Osteoblast (primary cell): ENCODE results near the gene SYNE3. TPM values are rescaled to one million over a fixed set of nuclear protein-coding genes. Genes with fewer than 3 reads are reported as not detected.

Source experiments
- DNase-seq: peaks from one replicate; pipeline ENCODE4 v3.0.0; 2011; ENCODE audit warnings: low spot score, mixed read lengths; ENCODE audit not compliant: insufficient read length; ENCODE audit errors: missing footprints
- H2AFZ ChIP-seq: 2 replicates; pipeline ENCODE4 v1.6.0; 2011; ENCODE audit warnings: mild to moderate bottlenecking, low read length
- H3K27ac ChIP-seq: 2 replicates; pipeline ENCODE4 v1.5.1; 2011; ENCODE audit warnings: mild to moderate bottlenecking, low read depth, low read length, moderate library complexity
- H3K27me3 ChIP-seq: 2 replicates; pipeline ENCODE4 v1.6.0; 2012; ENCODE audit warnings: mild to moderate bottlenecking, control low read depth, inconsistent platforms, low read length, moderate library complexity; ENCODE audit not compliant: insufficient read depth
- H3K36me3 ChIP-seq: 2 replicates; pipeline ENCODE4 v1.5.1; 2011; ENCODE audit warnings: mild to moderate bottlenecking, low read length, control low read depth, moderate library complexity; ENCODE audit not compliant: insufficient read depth
- H3K4me1 ChIP-seq: 2 replicates; pipeline ENCODE4 v1.5.1; 2011; ENCODE audit warnings: mild to moderate bottlenecking, low read length, control low read depth, moderate library complexity; ENCODE audit not compliant: insufficient read depth
- H3K4me2 ChIP-seq: 2 replicates; pipeline ENCODE4 v1.6.0; 2011; ENCODE audit warnings: mild to moderate bottlenecking, low read length; ENCODE audit not compliant: insufficient read depth
- H3K4me3 ChIP-seq: fragments of 200-600 bp; sonication (generic); 3 replicates; pipeline ENCODE4 v1.5.1; 2012; ENCODE audit warnings: mild to moderate bottlenecking, low read length, inconsistent platforms; ENCODE audit not compliant: insufficient read depth
- H3K79me2 ChIP-seq: 2 replicates; pipeline ENCODE4 v1.6.0; 2012; ENCODE audit warnings: mild to moderate bottlenecking, low read length, control low read depth, inconsistent platforms; ENCODE audit not compliant: insufficient read depth
- H3K9me3 ChIP-seq: 2 replicates; pipeline ENCODE4 v1.5.1; 2011; ENCODE audit warnings: low read depth, low read length, control low read depth
- H4K20me1 ChIP-seq: 2 replicates; pipeline ENCODE4 v1.6.0; 2012; ENCODE audit warnings: mild to moderate bottlenecking, low read length, control low read depth; ENCODE audit not compliant: insufficient read depth
- CTCF ChIP-seq: IDR thresholded peaks from 2 replicates; pipeline ENCODE4 v1.5.1; 2011; ENCODE audit warnings: mild to moderate bottlenecking, low read depth, low read length, moderate library complexity; ENCODE audit errors: extremely low read depth
- total RNA-seq: library from RNA; depleted of rRNA; stranded (reverse); fragments of >200 nt; gene quantifications from 2 replicates; pipeline ENCODE4 v1.2.3, GENCODE V29; 2012

SYNE3 gene
- total RNA-seq, 1 donor: 23.9 TPM

- Histone ChIP-seq H3K79me2 (no peaks in the 10 kb centered on the region), H3K4me2 (no peak overlapping the region), H3K27ac (no peak overlapping the region), H3K9me3 (no peaks in the 10 kb centered on the region), H3K27me3 (no peaks in the 10 kb centered on the region), H3K4me1 (no peaks in the 10 kb centered on the region), H3K36me3 (no peaks in the 10 kb centered on the region), H2AFZ (no peak overlapping the region), H4K20me1 (no peaks in the 10 kb centered on the region), H3K4me3 (no peak overlapping the region)
- no peak for TF ChIP-seq CTCF
- no peak for DNase-seq
Observed at GRCh38 chr14:95474486-95474885, 42.0 kb downstream of the SYNE3 start.

GRCh38 chr14:95472819-95473251 lies 43.6 kb downstream of the SYNE3 start:
- Histone ChIP-seq H3K4me2 (peak overlapping the region; percentile 3), H3K4me3 (no peak overlapping the region), H3K4me1 (no peaks in the 10 kb centered on the region), H3K27ac (no peak overlapping the region), H2AFZ (peak overlapping the region; percentile 56), H3K36me3 (no peaks in the 10 kb centered on the region), H3K79me2 (no peaks in the 10 kb centered on the region), H3K9me3 (no peaks in the 10 kb centered on the region), H3K27me3 (no peaks in the 10 kb centered on the region), H4K20me1 (no peaks in the 10 kb centered on the region)
- TF ChIP-seq CTCF: no peak
- no peak for DNase-seq

- Histone ChIP-seq H3K27me3 (no peaks in the 10 kb centered on the region), H3K4me3 (no peak overlapping the region), H4K20me1 (no peaks in the 10 kb centered on the region), H3K4me1 (no peaks in the 10 kb centered on the region), H2AFZ (no peak overlapping the region), H3K9me3 (no peaks in the 10 kb centered on the region), H3K27ac (no peak overlapping the region), H3K4me2 (no peak overlapping the region), H3K36me3 (no peaks in the 10 kb centered on the region), H3K79me2 (no peaks in the 10 kb centered on the region)
- DNase-seq: no peak
- TF ChIP-seq CTCF: no peak
Observed at GRCh38 chr14:95471476-95471875, 45.0 kb downstream of the SYNE3 start.

- no peak for TF ChIP-seq CTCF
- H3K4me2 ChIP-seq: no peak overlapping the region
Observed at GRCh38 chr14:95471016-95471415, 45.4 kb downstream of the SYNE3 start.

More at GRCh38 chr14:95471016-95471415, 45.4 kb downstream of the SYNE3 start:
- Histone ChIP-seq H4K20me1 (no peaks in the 10 kb centered on the region), H3K4me3 (no peak overlapping the region), H3K4me1 (no peaks in the 10 kb centered on the region), H3K27me3 (no peaks in the 10 kb centered on the region), H3K9me3 (no peaks in the 10 kb centered on the region), H3K36me3 (no peaks in the 10 kb centered on the region), H3K79me2 (no peaks in the 10 kb centered on the region), H3K27ac (no peak overlapping the region), H2AFZ (no peak overlapping the region)
- no peak for DNase-seq
